ENCODE results near the gene OR5K4. TPM values are rescaled to one million over a fixed set of nuclear protein-coding genes. Genes with fewer than 3 reads are reported as not detected.
A peak's percentile ranks its signal among the peaks of the same experiment; 100 is the strongest.

OR5K4 gene
- total and polyA plus RNA-seq, 2 of the 8 experiments (the other 6 are each of a cell fraction or from before 2014, with no cell fraction given), result not detected

GRCh38 chr3:98329392-98330124, 24.1 kb upstream of the OR5K4 start (continued):
- TF ChIP-seq KDM1A (IDR thresholded peaks at IDR 0.05; ENCODE audit: borderline replicate concordance, low read length) (no peak), CHD1 (IDR thresholded peaks at IDR 0.05; ENCODE audit: low read depth, low read length) (no peak), BACH1 (IDR thresholded peaks at IDR 0.05; ENCODE audit: low read length) (no peak), FOSL1 (IDR thresholded peaks at IDR 0.05; ENCODE audit: insufficient read depth, low read depth, low read length) (no peak), NANOG (IDR thresholded peaks at IDR 0.05; ENCODE audit: insufficient read depth, low read depth, low read length, poor library complexity, severe bottlenecking) (no peak), TEAD4 (IDR thresholded peaks at IDR 0.05; ENCODE audit: low read depth, low read length) (no peak), RAD21 (IDR thresholded peaks at IDR 0.05 in 1 of 2, conservative IDR thresholded peaks at IDR 0.05 in 1 of 2; ENCODE audit: low read depth in 2 of 2, low read length in 2 of 2) (peak; percentile 95 to 96), EGR1 (IDR thresholded peaks at IDR 0.05; ENCODE audit: borderline replicate concordance, low read depth, low read length) (no peak), EP300 (IDR thresholded peaks at IDR 0.05; ENCODE audit: borderline replicate concordance in 1 of 2, low read depth in 2 of 2, low read length in 2 of 2) (no peak), TAF7 (optimal IDR thresholded peaks at IDR 0.05; ENCODE audit: borderline replicate concordance, low read depth, low read length) (no peak), TAF1 (IDR thresholded peaks at IDR 0.05; ENCODE audit: low read depth, low read length) (no peak), MAFK (IDR thresholded peaks at IDR 0.05; ENCODE audit: low read depth, low read length) (no peak), RFX5 (IDR thresholded peaks at IDR 0.05; ENCODE audit: borderline replicate concordance, low read depth, low read length) (no peak), SRF (IDR thresholded peaks at IDR 0.05; ENCODE audit: low read depth, low read length) (no peak), TBP (IDR thresholded peaks at IDR 0.05; ENCODE audit: low read depth, low read length) (no peak)
- TF ChIP-seq, protein P1, sequence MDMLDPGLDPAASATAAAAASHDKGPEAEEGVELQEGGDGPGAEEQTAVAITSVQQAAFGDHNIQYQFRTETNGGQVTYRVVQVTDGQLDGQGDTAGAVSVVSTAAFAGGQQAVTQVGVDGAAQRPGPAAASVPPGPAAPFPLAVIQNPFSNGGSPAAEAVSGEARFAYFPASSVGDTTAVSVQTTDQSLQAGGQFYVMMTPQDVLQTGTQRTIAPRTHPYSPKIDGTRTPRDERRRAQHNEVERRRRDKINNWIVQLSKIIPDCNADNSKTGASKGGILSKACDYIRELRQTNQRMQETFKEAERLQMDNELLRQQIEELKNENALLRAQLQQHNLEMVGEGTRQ (IDR thresholded peaks at IDR 0.05; ENCODE audit: low read length), result no peak

All from H1 (cell line).